AG09309 (cell line): ENCODE data around the gene L3HYPDH.

ENCODE experiments used
- DNase-seq: peaks from one replicate; pipeline ENCODE4 v3.0.0-alpha.2; 2010; ENCODE audit warnings: low read depth
- H3K4me3 ChIP-seq: 2 replicates; pipeline ENCODE4 v1.5.1; 2011; ENCODE audit warnings: mild to moderate bottlenecking, low read depth, low read length, moderate library complexity; ENCODE audit not compliant: control insufficient read depth
- CTCF ChIP-seq: IDR thresholded peaks from 2 replicates; pipeline ENCODE4 v1.5.1; 2011; ENCODE audit warnings: mild to moderate bottlenecking, low read depth, low read length, inconsistent platforms; ENCODE audit not compliant: insufficient read depth, control insufficient read depth; ENCODE audit errors: missing control alignments

Gene L3HYPDH

GRCh38 chr14:59500732-59501131 is 16.5 kb upstream of the L3HYPDH start:
- no peak for DNase-seq
- no peak for TF ChIP-seq CTCF

GRCh38 chr14:59492384-59492783 is 8.2 kb upstream of the L3HYPDH start:
- no peak overlapping the region for H3K4me3 ChIP-seq
- DNase-seq, result no peak
- no peak for TF ChIP-seq CTCF

More at GRCh38 chr14:59500732-59501131, 16.5 kb upstream of the L3HYPDH start:
- no peak overlapping the region for H3K4me3 ChIP-seq

GRCh38 chr14:59490756-59491155 is 6.5 kb upstream of the L3HYPDH start:
- no peak for DNase-seq
- no peak overlapping the region for H3K4me3 ChIP-seq
- TF ChIP-seq CTCF, result no peak

GRCh38 chr14:59484639-59485175 is 499 bp upstream of the L3HYPDH start:
- H3K4me3 ChIP-seq, result peak overlapping the region; percentile 94
- DNase-seq, result no peak
- no peak for TF ChIP-seq CTCF

GRCh38 chr14:59483363-59483762 is 845 bp downstream of the L3HYPDH start:
- DNase-seq, result no peak
- TF ChIP-seq CTCF, result no peak
- peak overlapping the region; percentile 94 for H3K4me3 ChIP-seq

GRCh38 chr14:59482541-59483331 is 1.5 kb downstream of the L3HYPDH start:
- peak overlapping the region; percentile 94 for H3K4me3 ChIP-seq
- DNase-seq, result peak; percentile 82
- no peak for TF ChIP-seq CTCF
